DND-41 (cell line): ENCODE measurements around the gene ARPC3.
A peak's percentile ranks its signal among the peaks of the same experiment; 100 is the strongest.

ENCODE experiments used
- CTCF ChIP-seq: IDR thresholded peaks from 2 replicates; pipeline ENCODE4 v1.5.1; 2012; ENCODE audit warnings: borderline replicate concordance, low read length, moderate library complexity, mild to moderate bottlenecking; ENCODE audit not compliant: poor library complexity, severe bottlenecking; ENCODE audit errors: extremely low read depth
- EZH2 ChIP-seq: IDR thresholded peaks from 3 replicates; pipeline ENCODE4 v1.6.1; 2012; ENCODE audit warnings: borderline replicate concordance, low read depth, mild to moderate bottlenecking, moderate library complexity, low read length, inconsistent platforms; ENCODE audit not compliant: severe bottlenecking

- no peak for TF ChIP-seq EZH2
- TF ChIP-seq CTCF = peak; percentile 95
Measured at GRCh38 chr12:110449799-110450497, at the start of gene ARPC3.
